DMS114 treated with DMSO at 0.1 percent for 48 hours (cell line): Measurements from ENCODE around the gene TMC7.

Source experiments
- DNase-seq: peaks from one replicate; lab custom pipeline; 2025; ENCODE audit not compliant: unreplicated experiment; lab: John Stamatoyannopoulos, UW

Gene TMC7

DNA sequence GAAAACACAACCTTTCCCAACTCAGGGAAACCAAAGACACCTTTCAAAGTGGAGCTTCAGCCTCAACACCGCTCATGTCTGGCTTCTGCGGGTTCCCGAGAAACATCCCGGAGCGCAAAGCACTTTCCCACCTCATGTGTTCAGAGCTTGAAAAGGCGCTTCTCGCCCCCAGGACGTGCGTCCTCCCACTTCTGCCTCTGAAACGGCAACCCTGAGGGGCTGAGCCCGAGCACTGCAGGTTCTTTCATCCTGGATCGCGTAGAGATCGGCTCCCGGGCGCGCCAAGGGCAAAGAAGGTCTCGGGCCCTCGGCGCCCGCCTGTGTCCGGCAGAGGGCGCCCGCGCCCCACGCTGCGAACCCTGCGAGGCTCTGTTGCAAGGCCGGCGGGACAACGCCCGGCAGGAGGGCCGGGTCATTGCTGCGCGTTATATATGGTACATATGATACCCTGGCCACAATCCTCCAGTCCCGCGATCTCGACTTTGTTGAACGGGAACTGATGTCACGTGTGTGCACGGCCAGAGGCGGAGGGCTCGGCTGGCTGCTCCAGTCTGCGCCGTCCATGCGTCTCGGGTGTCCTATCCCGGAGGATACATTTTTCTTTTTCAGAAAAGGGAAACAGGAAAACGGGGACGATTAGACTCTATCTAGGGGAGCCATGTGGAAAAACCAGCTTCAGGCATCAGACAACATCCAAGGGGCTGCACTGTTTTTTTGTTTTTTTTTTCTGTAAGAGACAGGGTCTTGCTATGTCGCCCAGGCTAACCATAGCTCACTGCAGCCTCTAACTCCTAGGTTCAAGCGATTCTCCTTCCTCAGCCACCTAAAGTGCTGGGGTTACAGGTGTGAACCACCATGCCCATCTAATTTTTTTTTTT lies 102.8 kb downstream of the TMC7 start:
- DNase-seq, result peak; percentile 91

DNA sequence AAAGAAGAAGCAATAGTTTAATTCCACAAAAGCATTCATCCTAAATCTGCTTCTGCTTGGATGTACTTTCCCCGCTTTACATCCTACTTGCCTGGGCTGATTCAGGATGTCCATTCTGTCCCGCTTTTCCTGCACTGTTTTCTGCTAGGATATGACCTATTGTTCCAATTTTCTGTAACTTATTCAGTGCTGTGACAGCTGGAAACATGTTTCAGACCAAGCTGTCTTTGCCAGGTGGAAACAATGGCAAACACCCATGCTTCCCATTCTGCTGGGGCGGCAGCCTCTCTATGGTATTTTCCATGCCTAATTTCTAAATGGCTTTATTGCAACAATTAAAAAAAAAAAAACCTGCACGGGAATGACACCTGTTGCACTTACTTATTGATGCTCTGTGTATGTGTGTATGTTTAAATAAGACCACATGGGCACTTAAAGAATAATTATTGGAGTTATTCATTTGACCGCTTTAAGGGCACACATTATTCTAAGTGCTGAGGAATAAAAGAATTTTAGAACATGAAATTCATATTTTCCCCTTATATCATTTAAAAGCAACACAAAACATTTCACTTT lies 104.7 kb downstream of the TMC7 start:
- no peak for DNase-seq

DNA sequence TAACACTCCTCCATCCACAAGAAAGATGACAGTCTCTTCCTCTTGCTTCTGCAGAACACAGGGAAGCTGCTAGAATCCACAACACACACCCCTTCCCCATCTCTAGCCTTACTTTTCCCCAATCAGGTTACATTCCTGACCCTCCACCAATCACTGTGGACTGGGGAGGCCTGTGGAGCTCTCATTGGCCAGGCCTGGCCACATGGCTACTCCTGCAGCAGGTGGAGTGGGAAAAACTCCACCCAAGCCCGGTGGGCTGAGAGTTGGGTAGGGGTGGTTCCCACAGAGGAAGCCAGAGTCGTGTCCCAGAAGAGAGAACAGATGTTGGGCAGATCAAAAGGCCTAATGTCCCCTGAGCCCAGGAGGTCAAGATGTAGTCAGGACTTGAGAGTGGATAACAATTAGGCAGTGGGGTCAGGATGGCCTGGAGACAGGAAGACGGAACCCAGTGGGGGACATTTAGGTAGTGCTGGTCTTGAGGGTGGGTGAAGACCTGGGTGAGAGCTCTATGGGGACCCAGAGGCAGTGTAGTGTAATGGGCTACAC lies 105.7 kb downstream of the TMC7 start:
- no peak for DNase-seq

DNA sequence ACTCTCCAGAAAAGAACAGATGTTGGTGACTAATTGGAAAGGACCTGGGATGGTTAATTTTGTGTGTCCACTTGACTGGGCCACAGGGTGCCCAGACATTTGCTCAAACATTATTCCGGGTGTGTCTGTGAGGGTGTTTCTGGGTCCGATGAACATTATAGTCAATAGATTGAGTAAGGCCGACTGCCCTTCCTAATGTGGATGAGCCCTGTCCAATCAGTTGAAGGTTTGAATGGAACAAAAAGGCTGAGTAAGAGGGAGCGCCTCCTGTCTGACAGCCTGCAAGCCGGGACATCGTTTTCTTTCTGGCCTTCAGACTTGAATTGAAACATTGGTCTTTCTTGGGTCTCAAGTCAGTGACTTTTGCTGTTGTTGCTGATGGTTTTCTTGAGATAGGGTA lies 107.2 kb downstream of the TMC7 start:
- DNase-seq, result no peak

DNA sequence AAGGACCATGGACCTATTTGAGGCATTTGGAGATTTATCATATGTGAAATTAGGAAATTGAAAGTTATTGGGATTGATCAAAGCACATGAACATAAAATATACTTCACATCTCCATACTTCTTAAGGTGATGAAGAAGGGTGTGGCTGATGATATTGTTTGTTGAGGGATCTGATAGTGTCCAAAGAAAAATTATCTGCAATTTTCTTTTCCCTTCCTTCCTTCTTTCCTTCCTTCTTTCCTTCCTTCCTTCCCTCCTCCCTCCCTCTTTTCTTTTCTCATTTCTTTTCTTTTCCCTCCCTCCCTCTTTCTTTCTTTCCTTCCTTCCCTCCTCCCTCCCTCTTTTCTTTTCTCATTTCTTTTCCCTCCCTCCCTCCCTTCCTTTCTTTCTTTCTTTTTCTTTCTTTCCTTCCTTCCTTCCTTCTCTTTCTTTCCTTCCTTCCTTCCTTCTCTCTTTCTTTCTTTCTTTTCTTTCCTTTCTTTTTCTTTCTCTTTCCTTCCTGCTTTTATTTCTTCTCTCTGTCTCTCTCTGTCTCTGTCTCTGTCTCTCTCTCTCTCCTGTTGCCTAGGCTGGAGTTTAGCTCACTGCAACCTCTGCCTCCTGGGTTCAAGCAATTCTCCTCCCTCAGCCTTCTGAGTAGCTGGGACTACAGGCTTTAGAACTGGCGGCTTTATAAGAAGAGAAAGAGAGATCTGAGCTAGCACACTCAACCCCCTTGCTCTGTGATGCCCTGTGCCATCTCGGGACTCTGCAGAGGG lies 109.1 kb downstream of the TMC7 start:
- DNase-seq, result no peak

DNA sequence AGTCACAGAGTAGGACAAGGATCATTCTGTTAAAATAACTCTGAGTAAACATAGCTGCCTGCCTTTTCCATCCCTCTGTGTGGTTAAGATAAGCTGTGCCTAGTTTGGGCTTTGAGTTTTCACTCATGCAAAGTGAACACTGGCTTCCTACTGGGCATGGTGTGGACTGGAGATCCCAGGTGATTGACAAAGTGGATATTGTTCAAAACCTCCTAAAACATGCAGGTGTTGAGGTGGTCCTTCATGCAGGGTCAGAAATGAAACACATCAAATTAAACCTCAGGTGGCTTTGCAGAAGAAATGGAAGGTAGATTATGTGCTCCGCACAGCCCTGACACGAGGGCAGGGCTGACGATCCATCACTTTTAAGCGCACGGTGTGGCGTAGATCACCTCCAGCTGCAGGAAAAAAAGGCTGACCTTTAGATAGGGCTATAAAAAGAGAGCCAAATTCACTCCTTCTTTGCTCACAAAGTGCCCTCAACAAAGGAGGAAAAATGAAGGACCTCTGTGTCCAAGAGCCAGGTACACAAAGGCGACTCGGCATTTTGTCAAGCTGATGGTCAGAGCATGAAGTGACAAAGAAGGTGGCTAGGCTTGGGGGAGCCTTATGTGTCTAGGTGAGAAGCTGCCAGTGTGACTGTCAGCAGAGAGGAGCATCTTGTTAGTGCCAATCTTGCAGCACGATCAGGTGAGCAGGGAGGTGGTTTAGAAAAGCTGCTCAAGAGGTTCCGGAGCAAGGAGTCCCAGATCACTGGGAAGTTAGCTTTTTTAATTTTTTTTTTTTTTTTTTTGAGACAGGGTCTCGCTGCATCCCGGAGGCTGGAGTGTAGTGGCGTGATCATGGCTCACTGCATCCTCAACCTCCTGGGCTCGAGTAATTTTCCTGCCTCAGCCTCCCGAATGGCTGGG lies 110.2 kb downstream of the TMC7 start:
- DNase-seq, result no peak

DNA sequence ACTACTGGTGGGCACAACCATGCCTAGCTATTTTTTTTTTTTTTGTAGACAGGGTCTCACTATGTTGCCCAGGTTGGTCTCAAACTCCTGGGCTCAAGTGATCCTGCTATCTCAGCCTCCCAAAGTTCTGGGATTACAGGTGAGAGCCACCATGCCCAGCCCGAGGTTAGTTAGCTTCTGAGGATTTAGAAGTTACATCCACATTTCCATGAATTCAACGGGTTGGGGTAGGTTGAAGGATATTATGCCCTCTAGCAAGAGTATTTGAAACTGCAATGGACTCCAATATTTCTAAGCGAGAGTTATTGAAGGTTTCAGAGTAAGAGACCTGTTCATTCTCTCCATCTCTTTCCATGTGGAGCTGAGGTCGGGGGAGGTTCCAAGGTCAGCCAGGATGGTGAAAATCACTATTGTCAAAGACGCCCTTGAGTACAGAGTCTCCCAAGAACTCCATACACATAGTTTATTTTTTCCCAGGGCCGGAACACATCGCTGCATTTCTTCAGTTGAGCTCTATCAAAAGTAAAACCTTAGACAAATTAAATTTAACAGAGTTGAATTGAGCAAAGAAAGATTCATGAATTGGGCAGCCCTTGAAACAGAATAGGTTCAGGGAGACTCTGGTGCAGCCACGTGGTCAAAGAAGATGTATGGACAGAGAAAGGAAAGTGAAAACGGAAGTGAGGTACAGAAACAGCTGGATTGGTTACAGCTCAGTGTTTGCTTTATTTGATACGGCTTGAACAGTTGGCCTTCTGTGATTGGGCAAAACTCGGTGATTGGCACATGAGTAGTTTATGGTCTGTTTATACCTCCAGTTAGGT lies 111.0 kb downstream of the TMC7 start:
- no peak for DNase-seq

DNA sequence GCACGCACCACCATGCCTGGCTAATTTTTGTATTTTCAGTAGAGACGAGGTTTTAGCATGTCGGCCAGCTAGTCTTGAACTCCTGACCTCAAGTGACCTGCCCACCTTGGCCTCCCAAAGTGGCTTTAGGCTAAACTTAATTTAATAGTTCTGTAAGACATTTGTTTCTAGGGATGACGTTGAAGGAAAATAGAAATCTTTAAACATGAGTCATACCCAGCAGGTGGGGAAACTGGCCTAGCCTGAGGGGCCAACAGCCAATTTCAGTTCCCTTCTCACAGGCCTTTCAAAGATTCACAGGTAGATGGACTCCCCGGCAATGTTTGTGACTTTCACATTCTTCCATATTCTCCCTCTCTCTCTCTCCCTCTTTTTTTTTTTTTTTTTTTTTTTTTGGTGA lies 111.9 kb downstream of the TMC7 start:
- DNase-seq, result no peak

DNA sequence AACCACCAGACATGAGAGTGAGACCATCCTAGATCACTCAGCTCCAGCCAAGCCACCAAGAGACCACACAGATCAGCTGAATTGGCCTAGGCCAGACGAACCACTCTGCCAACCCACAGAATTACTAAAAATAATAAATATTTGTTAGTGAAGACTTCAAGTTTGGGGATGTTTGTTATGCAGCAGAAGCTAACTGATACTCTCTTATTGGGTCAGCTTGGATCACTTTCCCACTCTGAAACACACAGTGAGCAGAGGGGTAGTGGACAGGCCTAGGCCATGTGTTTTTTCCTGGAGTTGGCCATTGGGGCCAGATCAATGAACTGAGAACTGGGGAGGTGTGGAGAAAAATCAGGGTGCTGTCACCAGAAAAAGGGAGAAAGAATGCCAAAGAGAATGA lies 114.4 kb downstream of the TMC7 start:
- no peak for DNase-seq

DNA sequence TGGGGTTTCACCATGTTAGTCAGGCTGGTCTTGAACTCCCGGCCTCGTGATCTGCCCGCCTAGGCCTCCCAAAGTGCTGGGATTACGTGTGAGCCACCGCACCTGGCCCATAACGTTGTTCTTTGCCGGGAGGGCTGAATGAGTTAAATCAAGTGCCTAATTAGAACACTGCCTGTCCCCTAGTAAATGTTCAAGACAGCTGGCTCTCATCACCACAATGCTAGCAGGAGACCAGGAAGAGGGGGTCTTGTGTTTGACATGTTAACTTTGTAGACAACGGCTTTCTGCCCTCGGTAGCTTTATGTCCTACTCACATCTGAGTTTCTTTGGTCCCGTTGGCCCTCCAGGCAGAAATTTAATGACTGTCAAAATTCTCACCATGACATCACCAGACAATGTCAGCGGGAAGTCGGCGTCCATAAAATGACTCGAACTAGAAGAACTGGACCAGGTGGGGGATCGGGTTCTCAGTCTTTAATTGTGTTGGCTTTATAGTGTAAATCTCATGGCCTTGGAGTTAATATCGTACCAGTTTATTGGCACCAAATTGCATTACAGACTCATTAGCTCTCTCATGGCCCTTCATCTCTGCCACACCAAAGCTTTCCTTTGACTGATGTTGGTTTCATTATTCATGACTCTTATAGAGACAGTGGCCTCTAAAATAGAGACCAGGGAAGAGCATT lies 118.6 kb downstream of the TMC7 start:
- no peak for DNase-seq

DNA sequence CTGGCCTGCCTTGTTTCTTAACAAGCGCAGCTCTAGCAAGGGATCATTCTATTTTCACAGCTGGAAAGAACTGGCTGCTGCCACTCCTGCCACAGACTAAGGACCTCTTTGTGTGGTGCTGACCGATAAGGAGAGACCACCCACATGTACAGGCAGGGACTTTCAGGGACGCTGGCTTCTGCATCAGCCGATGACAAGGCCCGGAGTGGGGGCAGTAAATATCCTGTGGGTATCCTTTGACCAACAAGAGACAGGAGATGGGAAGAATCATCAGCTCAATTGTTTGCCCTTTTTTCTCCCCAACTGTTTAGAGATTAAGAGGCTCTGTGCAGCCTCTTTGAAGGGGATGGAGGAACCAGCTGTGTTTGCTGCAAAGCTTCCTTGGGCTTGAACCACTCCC lies 120.9 kb downstream of the TMC7 start:
- DNase-seq, result no peak

DNA sequence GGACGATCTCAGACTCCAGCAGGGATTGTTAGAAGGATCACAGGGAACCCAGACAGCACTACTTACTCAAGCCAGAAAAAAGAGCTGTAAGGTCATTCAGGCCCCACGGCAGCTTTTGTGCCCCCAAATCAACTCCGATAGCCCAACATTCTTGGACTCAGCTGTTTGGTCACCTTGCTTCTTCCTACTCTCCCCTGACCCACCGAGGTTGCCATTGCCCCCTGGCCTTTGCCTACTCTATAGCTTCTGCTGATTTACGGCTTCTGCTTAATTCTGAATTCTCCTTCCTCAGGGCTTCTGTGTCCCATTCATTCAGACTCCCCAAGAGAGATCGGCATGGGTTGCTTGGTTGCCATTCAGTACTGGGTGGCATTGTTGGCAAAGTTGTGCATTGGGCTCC lies 121.4 kb downstream of the TMC7 start:
- no peak for DNase-seq

DNA sequence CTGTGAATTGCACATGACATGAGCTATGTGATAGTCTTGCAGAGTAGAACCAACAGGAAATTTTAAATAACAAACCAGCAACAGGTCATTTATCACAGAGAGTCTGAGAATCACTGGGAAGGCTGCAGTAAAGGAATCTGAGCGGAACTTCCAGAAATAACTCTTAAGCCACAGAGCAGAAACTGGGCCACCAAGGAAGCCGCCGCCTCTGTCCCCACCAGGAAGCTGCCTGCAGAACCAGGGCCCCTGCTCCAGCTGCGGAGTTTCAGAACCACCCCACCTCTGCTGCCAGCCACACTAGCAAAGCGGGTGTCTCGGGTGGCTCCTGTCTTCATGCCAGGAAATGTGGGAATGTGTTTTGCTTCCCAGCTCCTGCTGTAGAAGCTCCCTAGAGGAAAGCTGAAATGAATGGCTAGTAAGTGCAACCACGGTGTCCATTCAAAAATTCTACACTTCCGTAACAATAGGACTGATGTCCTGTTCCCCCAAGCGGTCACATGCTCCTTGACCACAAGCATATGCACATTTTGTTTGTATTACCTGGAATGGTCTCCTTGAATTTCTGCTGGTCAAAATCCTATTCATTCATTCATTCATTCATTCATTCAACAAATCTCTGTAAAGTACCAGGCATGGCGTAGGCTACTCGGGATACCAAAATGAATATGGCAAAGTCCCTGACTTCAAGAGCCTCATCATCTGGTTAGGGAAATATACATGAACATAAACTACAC lies 122.3 kb downstream of the TMC7 start:
- DNase-seq, result no peak

DNA sequence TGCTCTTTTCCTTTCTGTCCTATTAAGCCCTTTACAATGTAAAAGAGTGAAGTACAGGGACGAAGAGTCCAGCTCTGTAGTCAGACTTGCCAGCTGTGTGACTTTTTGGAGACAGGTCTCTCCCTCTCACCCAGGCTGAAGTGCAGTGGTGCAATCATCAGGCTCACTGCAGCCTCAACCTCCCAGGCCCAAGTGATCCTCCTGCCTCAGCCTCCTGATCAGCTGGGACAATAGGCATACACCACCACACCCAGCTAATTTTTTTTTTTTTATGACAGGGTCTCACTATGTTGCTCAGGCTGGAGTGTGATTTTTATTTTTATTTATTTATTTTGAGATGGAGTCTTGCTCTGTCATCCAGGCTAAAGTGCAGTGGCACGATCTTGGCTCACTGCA lies 122.9 kb downstream of the TMC7 start:
- no peak for DNase-seq

DNA sequence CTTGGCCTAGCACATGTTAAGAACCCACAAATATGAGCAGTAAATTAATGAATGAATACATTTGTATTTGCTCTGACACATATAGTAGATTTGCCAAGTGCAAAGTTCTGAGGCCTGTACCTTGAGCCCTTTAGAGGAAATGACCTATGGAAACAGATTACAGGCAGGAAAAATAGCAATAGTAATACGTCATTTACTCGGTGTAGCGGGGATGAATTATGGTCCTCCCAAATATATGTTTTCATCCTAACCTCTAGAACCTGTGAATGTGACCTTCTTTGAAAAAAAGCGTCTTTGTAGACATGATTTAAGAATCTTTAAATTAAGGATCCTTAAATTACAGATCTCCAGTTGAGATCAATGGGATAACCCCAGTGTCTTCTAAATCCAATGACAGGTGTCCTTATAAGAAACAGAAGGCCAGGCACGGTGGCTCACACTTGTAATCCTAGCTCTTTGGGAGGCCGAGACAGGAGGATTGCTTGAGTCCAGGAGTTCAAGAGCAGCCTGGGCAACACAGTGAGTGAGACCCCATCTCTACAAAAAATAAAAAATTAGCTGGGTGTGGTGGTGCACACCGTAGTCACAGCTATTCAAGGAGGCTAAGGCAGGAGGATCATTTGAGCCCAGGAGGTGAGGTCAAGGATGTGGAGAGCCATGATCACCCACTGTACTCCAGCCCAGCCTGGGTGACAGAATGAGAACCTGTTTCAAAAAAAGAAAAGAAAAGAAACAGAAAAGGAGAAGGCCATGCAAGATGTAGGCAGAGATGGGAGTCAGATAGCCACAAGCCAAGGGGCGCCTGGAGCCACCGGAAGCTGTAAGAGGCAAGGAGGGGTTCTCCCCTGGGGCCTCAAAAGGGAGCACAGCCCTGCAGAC lies 124.9 kb downstream of the TMC7 start:
- DNase-seq, result no peak

DNA sequence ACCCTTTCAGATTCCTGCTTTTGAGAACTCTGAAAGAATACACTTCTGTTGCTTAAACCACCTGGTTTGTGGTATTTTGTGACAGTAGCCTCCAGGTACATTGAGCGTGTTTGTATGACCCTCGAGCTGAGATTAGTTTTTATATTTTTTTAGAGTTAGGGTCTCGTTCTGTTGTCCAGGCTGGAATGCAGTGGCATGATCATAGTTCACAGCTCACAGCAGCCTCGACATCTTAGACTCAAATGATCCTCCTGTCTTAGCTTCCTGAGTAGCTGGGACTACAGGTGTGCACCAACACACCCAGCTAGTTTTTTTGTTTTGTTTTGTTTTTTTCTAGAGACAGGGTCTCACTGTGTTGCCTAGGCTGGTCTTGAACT lies 125.5 kb downstream of the TMC7 start:
- DNase-seq, result no peak

DNA sequence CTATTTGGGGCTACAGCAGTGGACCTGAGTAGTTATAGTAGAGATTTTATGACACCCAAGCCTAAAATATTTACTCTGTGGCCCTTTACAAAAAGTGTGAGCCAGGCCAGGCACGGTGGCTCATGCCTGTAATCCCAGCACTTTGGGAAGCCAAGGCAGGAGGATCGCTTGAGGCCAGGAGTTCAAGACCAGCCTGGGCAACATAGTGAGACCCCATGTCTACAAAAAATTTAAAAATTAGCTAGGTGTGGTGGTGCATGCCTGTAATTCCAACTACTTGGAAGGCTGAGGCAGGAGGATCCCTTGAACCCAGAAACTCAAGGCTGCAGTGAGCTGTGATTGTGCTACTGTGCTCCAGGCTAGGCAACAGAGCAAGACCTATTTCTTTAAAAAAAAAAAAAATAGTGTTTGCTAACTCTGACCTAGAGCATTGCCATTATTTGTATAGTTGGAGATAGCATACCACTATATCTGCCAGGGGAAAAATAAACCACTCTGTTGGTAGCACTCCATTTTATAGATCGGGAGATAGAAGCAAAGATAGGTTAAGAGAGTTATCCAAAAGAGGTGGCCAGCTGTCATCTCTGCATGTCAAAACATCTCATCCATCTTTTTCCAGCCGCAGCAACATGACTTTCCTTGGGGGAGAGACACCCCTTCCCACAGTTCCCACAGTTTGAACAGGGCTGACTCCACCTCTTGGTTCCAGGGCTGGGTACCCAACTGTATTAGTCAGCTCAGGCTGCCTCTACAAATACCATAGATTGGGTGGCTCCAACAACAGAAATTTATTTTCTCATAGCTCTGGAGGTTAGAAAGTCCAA lies 127.0 kb downstream of the TMC7 start:
- DNase-seq, result no peak
